Right cardiac atrium (tissue), 5 donors: ENCODE results near the gene PLA2G12A. TPM values are rescaled to one million over a fixed set of nuclear protein-coding genes. Genes with fewer than 3 reads are reported as not detected.

ENCODE experiments used
- ATAC-seq, 2 donors: fragments of 200-7000 bp; cut with Tn5 transposase; one replicate each; pipeline versions ENCODE4 v1.8.0 to v1.9.1; 2020; ENCODE audit warnings: moderate library complexity in 2 of 2, mild to moderate bottlenecking in 1 of 2
- DNase-seq, 3 donors: peaks; one replicate each; pipeline ENCODE4 v3.0.0-alpha.2; 2020
- H3K27ac ChIP-seq: one replicate; pipeline ENCODE4 v1.5.1; 2013; ENCODE audit warnings: mild to moderate bottlenecking, low read length, control low read depth, moderate library complexity
- H3K27me3 ChIP-seq: one replicate; pipeline ENCODE4 v1.6.1; 2013; ENCODE audit not compliant: control insufficient read depth, insufficient read depth
- H3K4me1 ChIP-seq: one replicate; pipeline ENCODE4 v1.6.1; 2013; ENCODE audit warnings: low read length; ENCODE audit not compliant: control insufficient read depth, insufficient read depth
- H3K4me3 ChIP-seq: one replicate; pipeline ENCODE4 v1.5.1; 2013; ENCODE audit warnings: low read length, control low read depth
- H3K9me3 ChIP-seq: one replicate; pipeline ENCODE4 v1.6.1; 2013; ENCODE audit warnings: low read length; ENCODE audit not compliant: control insufficient read depth
- WGBS: extraction: QIAGEN DNeasy Blood & Tissue Kit; methylation state at CpG from one replicate; pipeline ENCODE4 v1.1.7; 2013; 5-methylcytosine and 5-hydroxymethylcytosine counted together
- intact Hi-C, 4 donors: fragments of 100-400 bp; cut with DNase I; formaldehyde crosslinking; loops; one replicate each; pipeline versions ENCODE4 v1.11.0 to v1.14.0; 2022 to 2023
- long read RNA-seq, 4 donors: library from polyadenylated mRNA; unstranded; transcript quantifications; one replicate each; pipeline ENCODE4 v2.0.0, GENCODE V29; 2020 to 2021
- polyA plus RNA-seq: library from polyadenylated mRNA; stranded (reverse); fragments of 200-250 nt; gene quantifications from one replicate; pipeline ENCODE4 v1.2.3, GENCODE V29; 2013
- total RNA-seq, 4 donors: library from RNA; stranded (reverse); fragmentation: NEBNext Ultra II Directional; extraction: Animal tissue kit (Norgen Biotek cat#: 25700); gene quantifications; one replicate each; pipeline ENCODE4 v1.2.1, GENCODE V29; 2021
- donor health status: healthy with polysubstance abuse.
- donor health status: DM: no; HTN: yes; CAD: no.
- donor health status: DM: no; HTN: no; CAD: no.
- donor health status: DM: no; HTN: yes; CAD: no; lungs with severe emphysema.
- donor health status: DM: yes; HTN: yes; CAD: no.

The PLA2G12A gene
- total RNA-seq (10 to 100 TPM; 57.1 to 85.0 (median 62.6) TPM), polyA plus RNA-seq (50.1 TPM)
- long read RNA-seq, donor 1, full-length matches to known transcripts = 79 of 86 reads
- long read RNA-seq, donor 1, partial matches to known transcripts = 0 of 86 reads
- long read RNA-seq, donor 1, other reads (novel, unspliced or antisense) = 7 of 86 reads
- long read RNA-seq, donor 2, full-length matches to known transcripts = 30 of 31 reads
- long read RNA-seq, donor 2, partial matches to known transcripts = 0 of 31 reads
- long read RNA-seq, donor 2, other reads (novel, unspliced or antisense) = 1 of 31 reads
- long read RNA-seq, donor 3, full-length matches to known transcripts = 210 of 221 reads
- long read RNA-seq, donor 3, partial matches to known transcripts = 0 of 221 reads
- long read RNA-seq, donor 3, other reads (novel, unspliced or antisense) = 11 of 221 reads
- long read RNA-seq, donor 4, full-length matches to known transcripts = 21 of 23 reads
- long read RNA-seq, donor 4, partial matches to known transcripts = 0 of 23 reads
- long read RNA-seq, donor 4, other reads (novel, unspliced or antisense) = 2 of 23 reads

DNA sequence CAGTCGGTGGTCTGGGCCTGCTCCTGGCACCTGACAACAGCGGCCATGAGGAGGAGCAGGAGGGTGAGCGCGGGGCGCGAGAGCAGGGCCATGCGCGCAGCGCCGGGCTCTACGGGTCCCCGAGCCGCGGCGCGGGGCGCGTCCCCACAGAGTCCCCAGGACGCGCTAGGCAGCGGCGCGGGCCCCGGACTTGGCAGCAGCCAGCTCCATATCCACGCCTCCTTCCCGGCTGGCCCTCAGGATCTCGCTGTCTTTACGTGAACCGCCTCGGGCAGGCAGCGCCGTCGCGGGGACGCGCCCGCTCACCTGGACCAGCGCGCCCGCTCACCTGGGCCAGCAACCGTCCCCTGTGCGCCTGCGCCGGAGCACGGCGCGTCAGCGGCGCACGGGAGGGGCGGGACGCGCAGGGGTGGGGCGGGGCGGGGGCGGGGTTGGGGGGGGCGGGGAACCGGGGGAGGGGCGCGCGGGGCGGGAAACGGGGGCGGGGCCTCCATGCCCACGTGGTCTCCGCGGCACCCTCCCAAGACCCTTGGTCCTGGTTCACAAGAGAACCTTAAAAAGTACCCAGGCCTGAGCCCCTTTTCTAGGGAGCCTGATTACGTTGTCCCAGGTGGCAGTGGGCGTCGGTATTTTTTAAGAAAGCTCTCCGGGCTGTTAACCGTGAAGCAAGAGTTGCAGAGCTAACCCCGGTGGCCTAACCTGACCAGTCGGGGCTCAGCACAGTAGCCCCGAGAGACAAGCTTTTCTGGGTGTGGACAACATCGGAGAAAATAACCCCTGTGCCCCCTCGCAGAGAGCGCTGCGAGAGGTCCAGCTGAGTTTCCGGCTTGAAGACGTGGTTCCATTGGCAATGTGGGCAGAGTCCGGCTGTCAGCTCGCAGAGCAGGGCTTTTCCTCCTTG is at the start of gene PLA2G12A:
Gene PLA2G12A, minus strand, starts transcription at position 353 of the 901 bp plus-strand sequence. Its CDS starts 261 bp downstream, at position 92.
- peak; percentile 96 to 97 for ATAC-seq
- H3K4me3 ChIP-seq = peak within 1 kb of the TSS; percentile 68
- DNase-seq = peak; percentile 64 to 89 (median 87)
- WGBS = under 1% methylated on average over 83 of the region's 83 CpGs
- H3K4me1 ChIP-seq = no peaks in the 10 kb centered on the region
- H3K27ac ChIP-seq = peak within 1 kb of the TSS; percentile 81
- intact Hi-C loops = no loop called here
- H3K27me3 ChIP-seq = no peaks in the 10 kb centered on the region
- no peaks in the 10 kb centered on the region for H3K9me3 ChIP-seq

DNA sequence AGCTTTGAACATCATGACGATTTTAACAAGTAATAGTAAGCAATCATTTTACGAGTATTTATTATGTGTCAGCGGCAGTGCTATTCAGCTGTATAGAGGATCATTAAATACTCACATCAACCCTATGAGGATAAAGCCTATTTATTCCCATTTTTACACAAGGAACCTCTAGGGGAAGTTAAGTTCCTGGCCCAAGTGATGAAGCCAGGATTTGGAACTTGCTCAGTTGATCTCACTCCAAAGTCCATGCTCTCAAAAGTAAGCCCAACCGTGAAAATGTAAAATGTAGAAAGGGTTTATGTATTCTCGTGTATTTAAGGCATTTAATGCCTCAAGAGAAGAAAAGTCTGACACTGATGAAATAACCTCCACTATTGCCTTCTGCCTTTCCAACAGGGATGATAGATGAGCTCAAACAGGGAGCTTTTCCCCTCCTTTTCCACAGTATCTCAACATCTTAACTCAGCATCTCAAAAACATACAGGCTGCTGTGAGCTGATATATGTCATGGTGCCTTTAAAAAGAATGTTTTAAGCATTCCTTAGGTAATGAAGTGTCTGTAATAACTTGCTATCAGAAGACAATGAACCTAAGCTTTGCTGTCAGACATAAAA is 35.0 kb upstream of the PLA2G12A start:
- intact Hi-C loops = no loop called here
- no peaks in the 10 kb centered on the region for H3K9me3 ChIP-seq
- 66% methylated on average over 5 of the region's 5 CpGs for WGBS
- no peak overlapping the region for H3K4me3 ChIP-seq
- no peak overlapping the region for H3K27ac ChIP-seq
- no peak for DNase-seq
- H3K27me3 ChIP-seq = no peaks in the 10 kb centered on the region
- ATAC-seq = peak; percentile 28 to 72
- no peaks in the 10 kb centered on the region for H3K4me1 ChIP-seq

DNA sequence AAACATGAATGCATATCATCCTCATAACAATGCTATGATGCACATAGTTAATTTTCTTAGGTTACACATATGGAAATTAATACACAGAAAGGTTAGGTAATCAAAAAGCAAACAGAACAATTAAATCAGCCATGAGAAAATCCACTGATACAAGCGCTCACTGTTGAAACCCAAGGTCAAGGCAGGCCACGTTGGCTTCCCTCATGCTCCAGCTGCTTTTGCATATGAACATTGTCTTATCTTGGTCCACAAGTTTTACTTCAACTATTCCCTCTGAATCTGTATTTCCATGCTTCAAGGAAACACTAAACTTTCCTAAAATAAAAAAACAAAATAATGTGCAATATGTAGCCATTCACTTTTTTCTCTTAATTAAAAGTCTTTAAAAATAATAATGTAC is 34.5 kb upstream of the PLA2G12A start:
- intact Hi-C loops = no loop called here
- peak in 1 of 2 donors; percentile 70 for ATAC-seq
- WGBS = 48% methylated on average over 2 of the region's 2 CpGs
- H3K4me3 ChIP-seq = no peak overlapping the region
- peak; percentile 27 to 75 (median 60) for DNase-seq
- no peaks in the 10 kb centered on the region for H3K9me3 ChIP-seq
- H3K27ac ChIP-seq = no peak overlapping the region
- H3K27me3 ChIP-seq = no peaks in the 10 kb centered on the region
- H3K4me1 ChIP-seq = no peaks in the 10 kb centered on the region

DNA sequence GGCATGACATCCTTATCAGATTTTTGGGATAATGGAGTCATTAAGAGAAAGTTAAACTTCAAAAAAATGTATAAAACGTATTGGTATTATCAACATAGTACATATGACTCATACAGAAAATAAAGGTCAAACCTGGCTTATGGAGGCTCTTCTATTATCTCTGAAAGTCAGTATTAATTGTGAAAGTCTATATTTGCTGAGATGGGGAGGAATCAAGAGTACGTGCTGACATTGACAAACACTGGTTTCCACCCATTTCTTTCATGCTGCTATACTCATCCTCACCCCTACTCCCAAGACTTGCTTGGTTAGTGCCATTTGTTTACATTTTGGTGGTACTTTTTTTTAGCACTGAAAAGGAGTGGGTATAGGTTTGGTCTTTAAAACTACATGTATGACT is 30.8 kb upstream of the PLA2G12A start:
- no peak for ATAC-seq
- DNase-seq = no peak
- Histone ChIP-seq H3K4me3 (no peak overlapping the region), H3K9me3 (no peaks in the 10 kb centered on the region), H3K4me1 (no peaks in the 10 kb centered on the region), H3K27ac (no peak overlapping the region), H3K27me3 (no peaks in the 10 kb centered on the region)
- intact Hi-C loops = no loop called here
- WGBS = 78% methylated on average over 2 of the region's 2 CpGs

DNA sequence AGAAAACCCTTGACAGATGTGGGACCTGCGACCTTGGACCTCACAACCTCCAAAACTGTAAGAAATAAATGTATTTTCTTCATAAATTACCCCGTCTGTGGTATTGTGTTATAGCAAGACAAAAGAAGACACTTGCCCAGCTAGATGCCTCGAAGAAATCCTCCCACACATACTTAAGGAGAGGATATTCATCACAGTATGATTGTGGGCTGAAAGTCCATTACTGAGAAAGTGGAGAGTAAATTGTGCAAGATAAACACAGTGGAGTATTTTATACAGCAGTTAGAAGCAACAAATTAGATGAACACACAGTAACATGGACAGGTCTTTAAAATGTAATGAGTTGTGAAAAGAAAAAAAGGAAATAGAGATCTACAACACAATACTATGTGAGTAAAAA is 25.8 kb upstream of the PLA2G12A start:
- 80% methylated on average over 3 of the region's 3 CpGs for WGBS
- H3K27me3 ChIP-seq = no peaks in the 10 kb centered on the region
- no peak overlapping the region for H3K27ac ChIP-seq
- no peak for ATAC-seq
- H3K9me3 ChIP-seq = no peaks in the 10 kb centered on the region
- DNase-seq = no peak
- intact Hi-C loops = no loop called here
- no peaks in the 10 kb centered on the region for H3K4me1 ChIP-seq
- H3K4me3 ChIP-seq = no peak overlapping the region

DNA sequence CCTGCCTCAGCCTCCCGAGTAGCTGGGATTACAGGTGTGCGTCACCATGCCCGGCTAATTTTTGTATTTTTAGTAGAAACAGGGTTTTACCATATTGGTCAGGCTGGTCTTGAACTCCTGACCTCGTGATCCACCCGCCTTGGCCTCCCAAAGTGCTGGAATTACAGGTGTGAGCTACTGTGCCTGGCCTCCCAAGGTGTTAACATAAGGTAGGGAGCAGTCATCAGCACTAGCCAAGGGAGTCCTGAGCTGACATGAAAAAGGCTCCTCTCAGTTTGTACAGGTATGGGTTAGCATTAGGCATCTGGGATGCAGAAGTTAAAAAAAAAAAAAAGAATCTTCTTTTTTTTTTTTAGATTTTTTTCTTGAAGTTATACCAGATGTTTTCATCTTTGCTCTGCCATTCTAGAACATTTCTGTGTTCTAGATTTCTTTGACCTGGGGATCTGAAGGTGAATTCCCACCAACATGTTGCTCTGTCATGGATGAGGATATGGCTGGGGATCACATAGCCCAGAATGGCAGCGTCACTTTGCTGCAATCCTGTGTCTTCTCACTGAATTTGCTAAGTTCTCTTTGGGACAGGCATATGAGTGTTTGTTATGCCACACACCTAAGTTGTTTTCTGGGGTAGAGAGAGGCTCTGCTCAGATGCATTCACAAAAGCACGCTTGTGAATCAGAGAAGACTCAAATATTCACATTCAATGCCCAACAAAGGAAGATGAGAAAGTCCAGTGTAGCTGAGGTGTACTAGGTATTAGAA is 24.4 kb upstream of the PLA2G12A start:
- H3K9me3 ChIP-seq = no peaks in the 10 kb centered on the region
- ATAC-seq = no peak
- no peak for DNase-seq
- H3K27me3 ChIP-seq = no peaks in the 10 kb centered on the region
- H3K27ac ChIP-seq = no peak overlapping the region
- H3K4me3 ChIP-seq = no peak overlapping the region
- intact Hi-C loops = no loop called here
- H3K4me1 ChIP-seq = no peaks in the 10 kb centered on the region
- WGBS = 83% methylated on average over 7 of the region's 7 CpGs

DNA sequence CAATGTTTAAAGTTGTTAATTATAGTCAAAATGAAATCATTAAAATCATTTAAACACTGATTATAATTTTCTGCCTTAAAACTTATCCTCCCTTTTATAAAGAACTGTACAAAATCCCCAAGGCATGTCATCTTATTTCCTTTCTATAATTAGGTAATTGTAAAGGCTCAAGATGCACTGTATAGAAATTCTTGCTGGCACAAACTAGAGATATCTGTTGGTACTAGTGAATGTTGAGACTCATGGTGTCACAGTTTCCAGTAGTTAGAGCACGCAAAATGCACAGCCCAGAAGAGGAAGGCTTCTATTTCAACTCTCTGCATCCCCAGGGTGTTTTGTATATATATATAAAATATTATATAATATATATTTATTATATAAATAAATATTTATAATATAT is 22.7 kb upstream of the PLA2G12A start:
- Histone ChIP-seq H3K4me1 (no peaks in the 10 kb centered on the region), H3K9me3 (no peaks in the 10 kb centered on the region), H3K27me3 (no peaks in the 10 kb centered on the region), H3K4me3 (no peak overlapping the region), H3K27ac (no peak overlapping the region)
- DNase-seq (no peak), ATAC-seq (no peak)
- intact Hi-C loops = no loop called here
- 0% methylated on average over 1 of the region's 1 CpG for WGBS

DNA sequence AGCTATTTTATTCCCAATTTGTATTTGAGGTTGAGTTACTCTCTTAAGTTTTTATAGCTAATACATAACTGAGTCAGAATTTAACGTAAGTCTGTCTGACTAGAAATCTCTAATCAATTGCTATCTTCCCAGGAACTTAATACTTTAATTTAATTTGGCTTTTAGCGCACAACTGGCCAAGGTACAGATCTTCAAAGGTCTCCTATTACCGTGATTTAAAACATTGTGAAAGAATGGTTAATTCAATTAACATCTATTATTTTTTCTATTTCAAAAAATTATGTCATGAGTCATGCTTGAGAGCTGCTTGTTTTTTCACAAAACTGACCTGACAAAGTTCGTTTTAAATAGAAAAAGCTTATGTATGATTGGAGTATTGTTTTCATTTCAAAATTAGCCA is 22.0 kb upstream of the PLA2G12A start:
- intact Hi-C loops = no loop called here
- 86% methylated on average over 4 of the region's 4 CpGs for WGBS
- no peaks in the 10 kb centered on the region for H3K4me1 ChIP-seq
- ATAC-seq (no peak), DNase-seq (no peak)
- H3K27ac ChIP-seq = no peak overlapping the region
- no peaks in the 10 kb centered on the region for H3K9me3 ChIP-seq
- H3K4me3 ChIP-seq = no peak overlapping the region
- no peaks in the 10 kb centered on the region for H3K27me3 ChIP-seq

DNA sequence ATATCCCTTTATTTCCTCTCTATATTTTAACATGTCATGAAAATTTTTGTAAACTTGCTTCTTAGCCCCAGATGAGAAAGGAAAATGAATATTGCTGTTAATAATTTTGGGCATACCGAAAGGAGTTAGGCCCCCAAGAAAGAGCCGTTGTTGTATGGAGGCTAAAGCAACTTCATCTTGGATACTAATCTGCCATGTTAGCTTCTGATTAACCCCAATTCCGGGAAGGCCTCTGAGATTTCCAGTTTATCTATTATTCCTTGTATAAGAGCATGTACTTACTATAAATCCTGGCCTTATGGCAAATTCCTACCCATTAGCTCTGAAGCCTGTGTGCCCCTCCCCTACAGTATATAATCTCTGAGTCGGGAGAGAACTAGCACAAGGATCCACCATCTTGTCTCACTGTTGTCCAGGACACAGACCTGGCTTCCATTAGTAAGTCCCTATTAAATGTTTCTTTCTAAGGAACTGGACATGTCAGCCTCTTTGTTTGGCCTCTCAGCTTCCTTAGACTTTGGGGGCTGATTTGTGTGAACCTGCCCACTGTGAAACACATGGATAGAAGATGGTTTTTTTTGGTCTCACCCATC is 20.9 kb upstream of the PLA2G12A start:
- intact Hi-C loops = no loop called here
- Histone ChIP-seq H3K4me3 (no peak overlapping the region), H3K9me3 (no peaks in the 10 kb centered on the region), H3K27me3 (no peaks in the 10 kb centered on the region), H3K4me1 (no peaks in the 10 kb centered on the region), H3K27ac (no peak overlapping the region)
- DNase-seq = no peak
- 90% methylated on average over 4 of the region's 4 CpGs for WGBS
- no peak for ATAC-seq
